Vagina (tissue), 2 donors: ENCODE measurements around the gene OPRD1.

Experiments
- POLR2A ChIP-seq, 2 donors: fragments of 450-650 bp; IDR thresholded peaks; one replicate each; pipeline ENCODE4 v1.6.1; 2017; ENCODE audit warnings: antibody characterized with exemption in 2 of 2, mild to moderate bottlenecking in 2 of 2, moderate library complexity in 2 of 2
- POLR2AphosphoS5 ChIP-seq, 2 donors: sonication (generic); formaldehyde crosslinking; IDR thresholded peaks; one replicate each; pipeline ENCODE4 v1.9.0; 2017; ENCODE audit warnings: antibody characterized with exemption in 2 of 2, mild to moderate bottlenecking in 2 of 2, low read depth in 1 of 2; ENCODE audit not compliant: insufficient read depth in 1 of 2
- TF ChIP-seq, protein P1 (sequence below), 3 experiments: fragments of 450-650 bp in 2 of 3; fragments of 200-600 bp in 1 of 3; sonication (generic) in 1 of 3; IDR thresholded peaks; one replicate each; pipeline ENCODE4 v1.5.1; 2017 to 2019; ENCODE audit warnings: antibody characterized with exemption in 3 of 3, mild to moderate bottlenecking in 2 of 3, moderate library complexity in 2 of 3

DNA sequence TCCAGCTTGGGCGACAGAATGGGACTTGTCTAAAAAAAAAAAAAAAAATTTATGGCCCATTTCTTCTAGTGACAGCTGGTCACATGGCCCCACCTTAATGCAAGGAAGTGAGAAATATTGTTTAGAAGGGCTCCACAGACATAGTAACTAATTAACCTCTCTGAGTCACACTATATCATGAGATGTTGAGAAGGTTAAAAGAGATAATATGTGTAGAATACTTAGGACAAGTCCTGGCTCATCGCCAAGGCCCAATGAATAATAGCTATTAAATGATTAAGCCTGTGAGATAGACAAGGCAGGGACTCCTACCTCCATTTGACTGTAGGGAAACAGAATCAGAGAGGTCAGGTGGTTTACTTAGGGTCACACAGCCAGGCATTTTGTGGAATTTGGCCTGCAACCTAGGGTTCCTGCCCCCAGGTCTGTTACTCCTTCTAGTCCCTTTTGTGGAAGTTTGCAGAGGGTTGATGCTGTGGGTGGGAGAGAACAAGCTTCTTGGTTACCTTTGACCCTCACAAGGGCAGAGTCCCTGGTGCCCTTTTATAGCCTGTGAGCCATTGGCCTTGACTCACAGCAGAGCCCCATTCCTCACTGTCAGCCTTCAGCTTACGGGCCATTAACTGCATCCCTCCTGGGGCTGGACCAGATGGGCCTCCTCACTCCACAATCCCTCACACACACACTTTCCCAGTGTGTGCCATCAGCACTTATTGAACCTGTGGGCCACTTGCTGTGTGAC is 48.5 kb downstream of the OPRD1 start:
- TF ChIP-seq, protein P1, sequence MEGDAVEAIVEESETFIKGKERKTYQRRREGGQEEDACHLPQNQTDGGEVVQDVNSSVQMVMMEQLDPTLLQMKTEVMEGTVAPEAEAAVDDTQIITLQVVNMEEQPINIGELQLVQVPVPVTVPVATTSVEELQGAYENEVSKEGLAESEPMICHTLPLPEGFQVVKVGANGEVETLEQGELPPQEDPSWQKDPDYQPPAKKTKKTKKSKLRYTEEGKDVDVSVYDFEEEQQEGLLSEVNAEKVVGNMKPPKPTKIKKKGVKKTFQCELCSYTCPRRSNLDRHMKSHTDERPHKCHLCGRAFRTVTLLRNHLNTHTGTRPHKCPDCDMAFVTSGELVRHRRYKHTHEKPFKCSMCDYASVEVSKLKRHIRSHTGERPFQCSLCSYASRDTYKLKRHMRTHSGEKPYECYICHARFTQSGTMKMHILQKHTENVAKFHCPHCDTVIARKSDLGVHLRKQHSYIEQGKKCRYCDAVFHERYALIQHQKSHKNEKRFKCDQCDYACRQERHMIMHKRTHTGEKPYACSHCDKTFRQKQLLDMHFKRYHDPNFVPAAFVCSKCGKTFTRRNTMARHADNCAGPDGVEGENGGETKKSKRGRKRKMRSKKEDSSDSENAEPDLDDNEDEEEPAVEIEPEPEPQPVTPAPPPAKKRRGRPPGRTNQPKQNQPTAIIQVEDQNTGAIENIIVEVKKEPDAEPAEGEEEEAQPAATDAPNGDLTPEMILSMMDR (IDR thresholded peaks at IDR 0.05), result no peak
- TF ChIP-seq POLR2AphosphoS5 (IDR thresholded peaks at IDR 0.05; ENCODE audit: insufficient read depth in 1 of 2, low read depth in 1 of 2), result no peak
- TF ChIP-seq POLR2A (IDR thresholded peaks at IDR 0.05), result no peak
